ENCODE results near the gene KRT86. TPM values are rescaled to one million over a fixed set of nuclear protein-coding genes. Genes with fewer than 3 reads are reported as not detected.
"Not testable (repeated sequence)": the region's sequence is repeated elsewhere in the genome, so short reads cannot be mapped to it uniquely, and the experiment has no call there.

Gene KRT86
- total RNA-seq, 1 donor from 2014 or later: not detected

- not testable (repeated sequence) for DNase-seq (ENCODE audit: low read depth in 2 of 2)
Measured at GRCh38 chr12:52290483-52291134, 16.2 kb downstream of the KRT86 start.

DNA sequence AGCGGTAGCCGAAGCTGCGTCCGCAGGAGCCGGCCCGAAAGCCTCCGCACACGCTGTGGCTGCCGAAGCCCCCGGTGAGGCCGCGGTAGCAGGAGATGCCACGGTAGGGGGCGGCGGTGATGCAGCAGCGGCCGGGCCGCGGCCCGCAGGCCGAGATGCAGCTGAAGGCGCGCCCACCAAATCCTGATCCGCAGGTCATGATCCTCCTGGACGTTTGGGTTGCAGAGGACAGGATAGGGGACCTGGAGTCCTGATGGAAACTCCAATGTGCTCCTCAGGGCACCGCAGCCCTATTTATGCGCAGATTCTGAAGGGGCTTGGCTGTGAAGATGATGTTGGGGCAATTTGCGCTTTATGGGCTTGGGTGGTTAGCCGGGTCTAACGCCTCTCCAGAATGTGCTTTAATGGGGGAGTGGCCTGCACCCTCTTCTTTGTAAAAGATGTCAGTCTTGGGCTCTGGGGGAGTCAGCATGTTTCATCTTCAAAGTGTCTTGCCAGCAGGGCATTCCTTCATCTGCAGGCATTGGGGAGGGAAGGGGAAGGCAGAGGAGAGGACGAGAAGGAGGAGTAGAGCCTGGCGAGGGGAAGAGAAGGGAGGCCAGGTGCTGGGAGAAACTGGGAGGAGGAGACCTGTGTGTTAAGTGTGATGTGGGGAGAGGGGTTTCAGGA is 17.0 kb downstream of the KRT86 start, which contains the start of gene KRT81:
KRT81 (minus strand) TSS at position 268 of the 669 bp plus-strand sequence; CDS start at position 199, 69 bp downstream.
- DNase-seq (ENCODE audit: low read depth in 2 of 2): no peak

- DNase-seq (ENCODE audit: low read depth in 2 of 2): no peak
Measured at GRCh38 chr12:52293926-52294325, 19.5 kb downstream of the KRT86 start.

- no peak for DNase-seq (ENCODE audit: low read depth in 2 of 2)
Measured at GRCh38 chr12:52294803-52295202, 20.4 kb downstream of the KRT86 start.

DNA sequence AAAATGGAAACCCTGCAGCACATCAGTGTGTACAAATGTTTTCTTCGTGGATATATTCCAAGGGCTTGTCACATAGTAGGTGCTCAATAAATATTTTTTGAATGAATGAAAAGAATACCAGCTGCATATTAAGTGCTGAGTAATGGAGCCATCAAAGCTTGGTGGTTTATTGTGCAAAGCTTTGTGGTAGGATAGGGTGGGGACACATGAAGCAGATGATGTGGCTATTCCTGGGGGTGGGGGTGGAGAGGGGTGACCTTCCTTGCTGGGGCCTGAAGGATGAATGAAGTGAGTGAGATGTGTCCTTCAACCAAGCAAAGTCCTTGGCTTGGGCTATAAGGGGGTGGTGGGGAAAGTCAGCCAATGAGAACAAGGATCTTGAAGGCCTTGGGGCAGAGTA is 21.2 kb downstream of the KRT86 start:
- DNase-seq (ENCODE audit: low read depth in 2 of 2): no peak

- DNase-seq (ENCODE audit: low read depth in 2 of 2): no peak
Measured at GRCh38 chr12:52296572-52297215, 22.2 kb downstream of the KRT86 start.

DNA sequence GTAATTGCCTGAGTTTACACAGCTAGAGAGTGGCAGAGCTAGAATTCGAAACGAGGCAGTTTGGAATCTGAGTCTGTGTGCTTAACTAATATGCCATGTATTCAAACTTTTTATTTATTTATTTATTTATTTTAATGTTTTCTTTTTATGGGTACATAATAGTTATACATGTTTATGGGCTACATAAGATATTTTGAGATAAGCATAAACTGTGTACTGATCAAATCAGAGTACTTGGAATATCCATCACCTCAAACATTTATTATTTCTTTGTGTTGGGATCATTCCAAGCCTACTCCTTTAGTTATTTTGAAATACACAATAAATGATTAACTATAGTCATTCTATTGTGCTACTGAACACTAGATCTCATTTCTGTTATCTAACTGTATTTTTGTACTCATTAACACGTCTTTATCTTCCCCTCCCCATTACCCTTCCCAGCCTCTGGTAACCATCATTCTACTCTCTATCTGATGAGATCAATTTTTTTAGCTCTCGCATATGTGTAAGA is 24.3 kb downstream of the KRT86 start:
- DNase-seq (ENCODE audit: low read depth in 2 of 2): no peak

GRCh38 chr12:52300796-52301691 is 26.6 kb downstream of the KRT86 start:
- DNase-seq (ENCODE audit: low read depth in 2 of 2): peak in 1 of 2 donors; percentile 29

DNA sequence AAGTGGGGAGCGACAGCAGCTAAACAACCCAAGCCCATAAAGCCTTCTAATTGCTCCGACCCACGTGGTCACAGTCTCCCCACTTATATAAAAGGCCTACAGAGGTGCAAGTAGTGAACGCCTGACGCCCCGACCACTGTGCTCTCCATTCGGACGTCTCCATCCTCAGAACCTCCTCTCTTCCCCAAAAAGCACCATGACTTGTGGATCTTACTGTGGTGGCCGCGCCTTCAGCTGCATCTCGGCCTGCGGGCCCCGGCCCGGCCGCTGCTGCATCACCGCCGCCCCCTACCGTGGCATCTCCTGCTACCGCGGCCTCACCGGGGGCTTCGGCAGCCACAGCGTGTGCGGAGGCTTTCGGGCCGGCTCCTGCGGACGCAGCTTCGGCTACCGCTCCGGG is 27.3 kb downstream of the KRT86 start:
- not testable (repeated sequence) for DNase-seq (ENCODE audit: low read depth in 2 of 2)

- DNase-seq (ENCODE audit: low read depth in 2 of 2): not testable (repeated sequence)
Measured at GRCh38 chr12:52302242-52302914, 27.9 kb downstream of the KRT86 start.

DNA sequence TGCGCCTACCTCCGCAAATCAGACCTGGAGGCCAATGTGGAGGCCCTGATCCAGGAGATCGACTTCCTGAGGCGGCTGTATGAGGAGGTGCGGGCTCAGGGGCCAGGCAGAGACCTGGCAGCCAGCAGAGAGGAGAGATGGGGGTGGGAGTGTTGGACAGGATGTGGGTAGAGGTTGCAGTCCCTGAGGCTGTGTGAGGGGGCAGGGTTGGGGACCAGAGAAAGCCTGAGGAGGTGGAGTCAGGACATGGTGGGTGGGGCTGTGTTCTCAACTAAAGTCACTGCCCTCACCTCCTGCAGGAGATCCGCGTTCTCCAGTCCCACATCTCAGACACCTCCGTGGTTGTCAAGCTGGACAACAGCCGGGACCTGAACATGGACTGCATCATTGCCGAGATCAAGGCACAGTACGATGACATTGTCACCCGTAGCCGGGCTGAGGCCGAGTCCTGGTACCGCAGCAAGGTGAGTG is 30.5 kb downstream of the KRT86 start:
- DNase-seq (ENCODE audit: low read depth in 2 of 2): not testable (repeated sequence)

GRCh38 chr12:52305921-52306705 is 31.7 kb downstream of the KRT86 start:
- no peak for DNase-seq (ENCODE audit: low read depth in 2 of 2)

GRCh38 chr12:52306731-52307130 is 32.3 kb downstream of the KRT86 start:
- DNase-seq (ENCODE audit: low read depth in 2 of 2): no peak

- DNase-seq (ENCODE audit: low read depth in 2 of 2): peak; percentile 36 to 63
Measured at GRCh38 chr12:52307836-52308805, 33.7 kb downstream of the KRT86 start.

GRCh38 chr12:52308806-52309425 is 34.5 kb downstream of the KRT86 start:
- DNase-seq (ENCODE audit: low read depth in 2 of 2): no peak

DNA sequence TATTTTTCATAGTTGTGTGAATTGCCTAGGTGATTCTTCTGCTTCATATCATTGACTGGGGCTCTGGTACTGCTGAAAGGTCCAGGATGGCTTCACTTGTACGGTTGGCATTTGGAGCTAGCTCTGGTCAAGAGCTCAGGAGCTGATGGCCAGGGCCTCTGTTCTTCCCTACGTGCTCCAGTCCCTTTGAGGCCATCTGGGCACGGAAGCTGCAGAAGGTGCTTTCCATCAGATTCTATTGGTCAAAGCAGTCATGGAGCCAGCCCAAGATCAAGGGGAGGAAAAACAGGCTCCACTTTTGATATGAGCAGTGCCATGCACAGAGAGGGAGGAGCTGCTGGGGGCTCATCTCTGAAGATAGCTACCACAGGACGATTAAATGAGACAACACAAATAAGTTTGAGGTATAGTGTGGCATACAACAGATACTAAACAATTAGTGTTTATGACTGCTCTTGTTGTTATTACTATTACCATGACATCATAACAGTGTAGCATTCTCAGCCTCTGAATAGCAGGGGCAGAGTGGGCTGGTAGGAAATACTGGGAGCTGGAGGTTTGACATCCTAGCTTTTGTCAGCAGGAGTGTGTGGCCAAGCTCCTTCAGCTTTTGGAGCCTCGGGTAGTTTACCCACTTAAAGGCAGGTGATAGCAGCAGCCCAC is 36.3 kb downstream of the KRT86 start:
- DNase-seq (ENCODE audit: low read depth in 2 of 2): no peak

DNA sequence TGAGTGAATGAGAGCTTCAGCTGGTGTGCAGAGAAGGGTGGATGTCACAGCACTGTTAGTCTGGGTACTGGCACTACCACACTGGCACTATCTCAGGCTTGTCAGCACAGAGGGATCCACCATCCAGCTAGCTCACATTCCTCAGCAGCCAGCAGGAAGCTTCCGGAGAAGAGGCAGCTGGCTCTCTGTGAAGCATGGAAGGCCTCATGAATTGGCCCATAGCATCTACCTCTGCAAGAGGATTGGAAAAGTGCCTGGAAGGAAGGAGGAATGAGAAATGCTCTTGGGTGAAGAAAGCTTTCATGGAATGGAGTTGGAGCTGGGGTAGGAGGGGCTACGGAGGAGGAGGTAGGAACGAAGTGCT is 36.8 kb downstream of the KRT86 start:
- no peak for DNase-seq (ENCODE audit: low read depth in 2 of 2)

GRCh38 chr12:52312086-52312485 is 37.6 kb downstream of the KRT86 start:
- DNase-seq (ENCODE audit: low read depth in 2 of 2): no peak

All from lung microvascular endothelial cell (primary cell).